ENCODE results near the gene KCNJ10.

- no peak for TF ChIP-seq POLR2A (IDR thresholded peaks at IDR 0.05; ENCODE audit: low read length)
- TF ChIP-seq GATA1 (IDR thresholded peaks at IDR 0.05; ENCODE audit: low read depth, low read length) = no peak
Measured at GRCh38 chr1:160081261-160081936, 11.4 kb upstream of the KCNJ10 start, which contains the start of gene KCNJ9.
